ENCODE data around the gene TRIM33.
"Not testable (repeated sequence)": the region's sequence is repeated elsewhere in the genome, so short reads cannot be mapped to it uniquely, and the experiment has no call there.

The TRIM33 gene

DNA sequence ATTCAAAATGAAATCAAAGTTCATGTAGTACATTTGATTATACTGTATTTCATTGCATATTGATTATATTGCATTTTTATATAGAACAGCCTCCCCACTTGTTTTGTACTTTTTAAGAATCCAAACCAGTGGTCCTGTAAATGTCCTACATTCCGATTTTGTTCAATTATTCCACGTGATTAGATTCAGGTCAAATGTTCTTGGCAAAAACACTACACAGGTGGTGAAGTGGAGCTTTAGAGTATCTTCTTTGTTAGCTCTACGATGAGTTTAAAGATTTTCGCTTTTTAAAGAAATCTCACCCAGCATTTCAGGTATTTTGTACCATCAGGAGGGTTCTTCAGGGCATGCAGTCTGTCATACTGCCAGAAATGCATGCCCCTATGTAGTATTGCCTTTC, 120.6 kb downstream of the TRIM33 start:
- no peak for DNase-seq

DNA sequence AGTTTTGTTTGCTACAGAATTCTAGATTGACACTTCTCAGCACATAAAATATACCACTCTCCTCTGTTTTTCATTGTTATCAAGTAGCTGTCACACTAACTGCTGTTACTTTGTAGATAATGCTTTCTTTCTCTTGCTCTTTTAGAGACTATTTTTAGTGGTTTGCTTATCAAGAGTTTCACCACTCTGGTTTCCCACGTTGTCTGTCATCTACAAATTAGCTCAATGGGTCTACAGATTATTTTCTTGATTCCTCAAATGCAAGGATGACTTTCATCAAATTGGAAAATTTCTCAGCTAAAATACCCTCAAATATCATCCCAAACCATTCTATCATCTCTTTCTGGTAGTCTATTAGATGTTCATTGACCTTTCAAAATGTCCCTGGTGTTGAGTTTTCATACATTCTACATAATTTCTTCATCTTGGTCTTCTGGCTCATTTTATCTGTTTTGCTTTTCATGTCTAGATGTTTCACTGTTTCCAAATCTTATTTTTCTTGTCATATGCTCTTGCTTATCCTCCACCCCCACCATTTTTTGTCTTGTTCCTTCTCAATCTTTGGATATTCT, 122.5 kb downstream of the TRIM33 start:
- no peak for DNase-seq

DNA sequence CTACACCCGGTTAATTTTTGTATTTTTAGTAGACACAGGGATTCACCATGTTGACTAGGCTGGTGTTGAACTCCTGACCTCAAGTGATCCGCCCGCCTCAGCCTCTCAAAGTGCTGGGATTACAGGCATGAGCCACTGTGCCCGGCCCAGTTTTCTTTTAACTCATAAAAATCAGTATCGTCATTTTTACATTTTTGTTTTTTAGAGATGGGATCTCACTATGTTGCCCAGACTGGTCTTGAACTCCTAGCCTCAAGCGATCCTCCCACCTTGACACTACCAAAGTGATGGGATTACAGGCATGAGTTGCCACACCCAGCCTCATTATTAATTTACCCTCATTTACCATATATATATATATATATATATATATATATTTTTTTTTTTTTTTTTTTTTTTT, 123.4 kb downstream of the TRIM33 start:
- DNase-seq, result not testable (repeated sequence)

DNA sequence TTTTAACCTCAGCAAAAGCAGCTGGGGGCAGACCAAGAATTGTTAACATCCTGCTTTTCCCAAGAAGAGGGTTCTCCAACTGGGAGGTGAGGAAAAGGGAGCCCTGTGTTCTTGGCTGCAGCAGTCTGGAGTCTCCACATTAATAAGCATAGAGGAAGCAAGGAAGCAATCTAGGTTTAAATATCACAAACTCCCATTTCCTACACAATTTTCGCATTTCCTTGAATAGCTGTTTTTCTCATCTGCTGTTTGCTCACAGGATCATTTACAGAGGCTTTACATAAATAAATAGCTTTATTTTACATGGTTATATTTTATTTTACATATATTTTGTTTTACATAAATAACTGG, 124.0 kb downstream of the TRIM33 start:
- DNase-seq, result no peak

DNA sequence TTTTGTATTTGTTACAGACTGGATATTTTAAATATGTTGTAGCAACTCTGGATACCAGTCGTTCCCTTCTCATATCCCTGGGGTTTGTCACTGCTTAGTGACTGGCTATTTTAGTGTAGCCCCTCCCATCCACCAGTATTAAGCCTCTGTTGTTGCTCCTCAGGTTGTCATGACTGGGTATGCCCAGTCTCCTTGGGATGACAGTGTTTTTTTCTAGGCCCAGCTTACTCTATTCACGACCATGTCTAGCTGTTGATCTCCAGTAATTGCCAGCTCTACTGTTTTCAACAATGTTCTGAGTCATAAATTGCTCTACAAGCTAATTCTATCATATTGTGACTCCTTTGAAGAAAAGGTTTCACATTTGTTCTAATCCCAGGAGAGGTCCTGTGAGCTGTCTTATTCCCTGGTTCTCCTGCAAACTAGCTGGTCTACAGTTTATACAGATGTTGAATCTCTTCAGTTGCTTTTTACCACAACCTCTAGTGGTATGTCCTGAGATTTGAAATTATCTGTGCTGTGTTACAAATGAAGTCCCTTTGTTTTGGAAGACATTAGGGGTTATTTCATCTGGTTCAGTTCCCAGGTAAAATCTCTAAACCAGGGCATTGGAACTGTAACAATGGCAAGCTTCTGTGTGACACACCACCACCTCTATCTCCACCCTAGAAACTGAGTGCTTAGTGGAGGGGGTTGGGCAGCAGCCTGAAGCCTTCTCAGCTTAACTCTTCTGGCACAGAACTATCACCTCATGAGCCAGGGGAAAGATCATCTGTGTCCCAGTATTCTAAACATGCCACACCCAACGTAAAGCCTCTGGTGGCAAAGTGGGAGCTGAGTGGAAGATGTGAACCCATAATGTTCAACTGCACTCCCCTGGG, 124.6 kb downstream of the TRIM33 start:
- no peak for DNase-seq

DNA sequence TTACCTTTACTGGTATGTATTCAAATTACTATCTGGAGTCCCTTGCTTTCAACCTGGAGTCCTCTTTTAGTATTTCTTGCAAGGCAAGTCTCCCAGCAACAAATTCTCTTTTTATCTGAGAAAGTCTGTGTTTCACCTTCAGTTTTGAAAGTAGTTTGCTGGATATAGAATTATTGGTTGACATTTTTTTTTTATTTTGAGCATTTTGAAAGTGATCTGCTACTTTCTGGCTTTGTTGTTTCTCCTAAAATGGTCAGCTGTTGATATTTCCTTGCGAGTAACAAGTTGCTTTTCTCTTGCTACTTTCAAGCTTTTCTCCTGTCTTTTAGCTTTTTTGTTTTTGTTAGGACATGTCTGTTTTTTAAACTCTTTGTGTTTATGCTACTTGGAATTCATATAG, 126.1 kb downstream of the TRIM33 start:
- DNase-seq, result no peak

DNA sequence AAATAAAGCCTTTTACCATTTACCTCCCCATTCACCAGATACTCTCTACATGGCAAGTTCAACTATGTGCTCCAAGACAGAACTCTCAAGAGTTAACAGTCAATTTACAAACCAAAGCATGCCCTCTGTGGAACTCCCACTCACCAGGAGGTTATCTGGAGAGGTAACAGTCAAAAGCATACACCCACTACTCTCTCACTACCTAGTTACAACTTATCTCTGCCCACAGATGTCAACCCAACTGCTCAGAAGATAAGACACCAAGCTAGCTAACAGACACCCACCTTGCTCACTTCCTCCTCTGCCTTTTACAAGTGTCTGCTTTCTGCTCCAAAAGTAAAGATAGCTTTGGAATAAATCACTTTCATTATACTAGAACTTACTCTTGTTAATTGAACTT, 131.0 kb downstream of the TRIM33 start:
- no peak for DNase-seq

DNA sequence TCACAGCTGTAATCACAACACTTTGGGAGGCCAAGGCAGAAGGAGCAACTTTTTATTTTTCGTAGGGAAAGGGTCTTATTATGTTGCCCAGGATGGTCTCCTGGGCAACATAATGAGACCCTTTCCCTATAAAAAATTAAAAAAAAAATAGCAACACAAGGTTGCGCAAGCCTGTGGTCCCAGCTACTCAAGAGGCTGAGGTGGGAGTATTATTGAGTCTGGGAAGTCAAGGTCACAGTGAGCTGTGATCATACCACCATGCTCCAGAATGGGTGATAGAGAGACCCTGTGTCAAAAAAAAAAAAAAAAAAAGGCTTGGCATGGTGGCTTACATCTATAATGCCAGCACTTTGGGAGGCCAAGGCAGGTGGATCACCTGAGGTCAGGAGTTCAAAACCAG, 131.6 kb downstream of the TRIM33 start:
- no peak for DNase-seq

DNA sequence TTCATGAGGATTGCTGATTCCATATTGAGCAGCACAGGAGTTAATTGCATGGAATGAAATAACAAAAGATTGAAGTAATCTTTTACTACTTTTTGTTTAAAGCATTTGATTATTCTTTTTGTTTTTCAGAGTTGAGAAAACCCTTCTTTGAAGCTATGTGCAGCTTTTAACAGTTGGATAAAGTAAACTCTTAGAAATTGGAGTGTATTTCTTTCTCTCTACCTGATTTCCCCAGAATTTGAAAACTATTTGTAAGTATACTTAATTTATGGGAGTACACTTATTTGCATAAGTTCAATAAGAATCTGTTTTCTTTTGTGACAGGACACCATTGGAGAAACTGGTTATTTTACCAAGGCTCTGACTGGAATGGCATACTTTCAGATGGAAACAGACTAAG, 133.6 kb downstream of the TRIM33 start:
- DNase-seq, result no peak

DNA sequence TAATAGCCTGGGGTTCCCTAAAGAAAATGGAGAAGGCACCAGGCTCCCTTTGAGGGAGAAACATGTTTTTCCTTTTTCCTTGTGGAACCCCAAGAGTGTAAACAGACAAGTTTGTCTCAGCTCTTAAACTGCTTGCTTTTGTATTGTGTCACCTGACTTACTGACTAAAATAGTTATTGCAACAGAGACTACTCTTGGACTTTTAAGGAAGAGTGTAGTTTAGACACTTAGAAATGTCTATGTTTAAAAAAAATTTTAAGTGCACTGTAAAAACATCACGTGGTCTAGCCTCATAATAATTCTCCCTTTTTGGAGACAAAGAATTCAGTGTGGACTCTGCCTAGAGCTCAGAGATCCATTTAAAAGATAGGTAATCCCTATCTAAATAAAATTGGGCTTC, 141.1 kb downstream of the TRIM33 start:
- no peak for DNase-seq

DNA sequence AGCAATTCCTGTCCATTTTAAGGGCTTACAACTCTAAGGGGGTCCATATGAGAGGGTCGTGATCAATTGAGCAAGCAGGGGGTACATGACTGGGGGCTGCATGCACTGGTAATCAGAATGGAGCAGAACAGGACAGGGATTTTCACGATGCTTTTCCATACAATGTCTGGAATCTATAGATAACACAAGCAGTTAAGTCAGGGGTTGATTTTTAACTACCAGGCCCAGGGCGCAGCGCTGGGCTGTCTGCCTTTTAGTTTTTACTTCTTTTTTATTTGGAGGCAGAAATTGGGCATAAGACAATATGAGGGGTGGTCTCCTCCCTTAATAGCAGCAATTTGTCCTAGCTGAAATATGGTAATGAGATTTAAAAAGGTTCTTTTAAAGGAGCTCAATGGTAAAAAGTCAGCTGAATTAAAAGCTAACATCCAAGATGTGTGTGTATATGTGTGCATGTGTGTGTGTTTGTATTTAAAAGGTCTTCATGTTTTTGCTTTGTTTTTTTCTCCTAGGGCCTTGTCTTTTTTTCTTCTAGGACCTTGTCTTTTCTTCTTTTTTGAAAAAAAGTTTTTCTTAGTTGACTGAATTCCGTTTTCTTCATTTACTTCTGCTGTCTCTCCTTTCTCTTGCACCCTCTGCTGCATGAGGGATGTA, 141.6 kb downstream of the TRIM33 start:
- not testable (repeated sequence) for DNase-seq

DNA sequence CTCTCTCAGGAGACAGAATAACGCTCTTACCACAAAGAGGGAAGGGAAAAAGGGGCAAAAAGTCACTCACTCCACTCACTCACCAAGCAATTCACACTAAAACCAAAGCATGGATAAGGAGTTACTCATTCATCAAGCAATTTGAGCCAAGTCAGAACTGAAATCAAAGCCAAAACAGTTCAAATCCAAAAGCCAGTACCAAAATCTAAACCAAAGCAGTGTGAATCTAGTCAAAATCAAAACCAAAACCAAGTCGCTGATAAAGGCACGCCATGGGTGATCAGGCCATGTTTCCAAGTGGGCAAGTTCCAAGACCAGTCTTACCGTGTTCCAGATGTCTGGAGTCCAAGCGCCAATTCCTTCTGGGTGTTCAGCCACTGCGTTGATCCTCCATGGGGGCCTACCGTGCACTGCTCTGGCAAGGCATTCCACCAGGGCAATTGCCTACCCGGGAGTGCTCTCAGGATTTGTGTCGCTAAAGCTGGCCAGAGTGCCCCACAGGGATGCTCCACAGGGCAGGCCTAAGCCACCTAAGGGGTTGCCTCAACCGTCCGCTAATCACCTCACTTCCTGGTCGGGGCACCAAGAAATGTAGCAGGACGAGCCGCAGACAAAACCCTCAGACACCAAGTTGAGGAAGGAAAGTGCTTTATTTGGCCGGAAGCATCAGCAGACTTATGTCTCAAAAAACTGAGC, 142.3 kb downstream of the TRIM33 start:
- DNase-seq, result no peak

DNA sequence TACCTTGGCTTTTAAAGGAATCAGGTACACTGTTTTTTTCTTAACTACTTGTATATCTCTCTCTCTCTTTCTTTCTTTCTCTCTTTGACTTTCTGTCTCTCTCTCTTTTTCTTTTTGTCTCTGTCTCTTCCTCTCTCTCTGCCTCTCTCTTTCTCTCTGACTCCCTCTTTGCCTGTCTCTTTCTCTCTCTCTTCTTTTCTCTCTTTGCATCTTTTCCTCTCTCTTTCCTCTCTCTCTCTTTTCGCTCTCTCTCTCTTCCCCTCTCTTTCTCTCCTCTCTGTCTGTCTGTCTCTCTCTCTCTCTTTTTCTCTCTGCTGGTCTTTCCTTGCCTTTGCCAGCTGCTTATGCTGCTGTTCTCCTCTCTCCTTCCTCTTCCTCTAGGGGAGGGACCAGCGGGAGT, 143.2 kb downstream of the TRIM33 start:
- no peak for DNase-seq

DNA sequence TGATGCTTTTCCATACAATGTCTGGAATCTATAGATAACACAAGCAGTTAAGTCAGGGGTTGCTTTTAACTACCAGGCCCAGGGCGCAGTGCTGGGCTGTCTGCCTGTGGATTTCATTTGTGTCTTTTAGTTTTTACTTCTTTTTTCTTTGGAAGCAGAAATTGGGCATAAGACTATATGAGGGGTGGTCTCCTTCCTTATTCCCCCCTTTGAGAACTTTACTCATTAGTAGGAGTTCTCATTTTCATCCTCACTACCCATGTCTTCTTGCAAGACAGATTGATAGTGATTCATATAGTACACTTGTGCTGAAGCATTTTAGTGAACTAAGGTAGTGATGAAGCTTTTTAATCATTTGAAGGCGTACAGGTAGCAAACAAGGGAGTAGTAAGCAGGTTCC, 147.8 kb downstream of the TRIM33 start:
- not testable (repeated sequence) for DNase-seq

DNA sequence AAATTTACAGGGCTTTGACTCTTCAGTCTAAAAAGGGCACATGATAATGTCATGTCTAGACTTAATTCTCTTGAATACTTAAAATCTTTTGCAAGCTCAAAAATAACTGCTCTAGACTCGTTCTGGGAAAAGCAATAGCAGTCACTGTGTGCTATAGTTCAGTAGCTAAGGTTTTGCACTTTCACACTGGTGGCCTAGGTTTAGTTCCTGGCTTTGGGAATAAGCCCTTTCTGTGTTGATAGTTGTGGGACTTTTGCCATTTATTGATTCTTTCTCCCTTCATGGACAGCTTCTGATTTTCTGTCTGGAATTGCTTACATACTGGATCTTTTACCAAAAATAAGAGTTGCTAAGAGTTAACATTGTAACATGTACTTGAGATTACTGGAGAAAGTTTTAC, 151.2 kb downstream of the TRIM33 start:
- no peak for DNase-seq

DNA sequence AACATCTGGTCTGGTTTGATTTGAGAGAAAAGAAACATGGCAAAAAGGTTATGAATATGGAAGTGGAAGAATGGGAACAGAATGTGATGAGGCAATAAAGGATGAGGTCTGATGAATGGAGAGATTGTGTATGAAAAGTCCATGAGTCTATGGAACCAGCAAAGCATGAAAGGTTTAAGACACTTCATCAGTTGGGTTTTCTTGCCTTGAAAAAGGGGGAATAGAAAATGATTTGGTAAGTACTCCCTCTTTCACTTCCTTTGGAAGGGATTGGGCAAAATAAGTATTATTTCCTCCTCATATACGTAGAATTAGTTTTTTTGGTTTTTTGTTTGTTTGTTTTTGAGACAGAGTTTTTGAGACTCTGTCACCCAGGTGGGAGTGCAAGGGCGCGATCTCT, 155.8 kb downstream of the TRIM33 start:
- no peak for DNase-seq

DNA sequence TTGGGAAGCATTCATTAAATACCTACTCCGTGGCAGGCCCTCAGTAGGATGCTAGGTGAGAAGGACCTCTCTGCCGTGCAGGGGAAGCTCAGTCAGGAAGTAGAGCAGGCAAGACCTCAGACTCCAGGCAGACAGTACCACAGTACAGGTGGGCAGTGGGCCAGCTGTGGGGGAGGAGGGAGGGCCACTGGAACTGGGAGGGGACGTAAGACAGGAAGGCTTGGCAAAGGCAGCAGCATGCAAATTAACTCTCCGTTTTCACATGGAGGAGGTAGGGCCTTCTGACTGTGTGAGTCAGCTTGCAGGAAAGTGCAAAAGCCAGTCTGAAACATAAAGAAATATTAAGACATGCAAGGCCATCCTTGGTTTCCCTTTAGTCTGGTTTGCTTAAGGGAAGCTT, 157.7 kb downstream of the TRIM33 start:
- no peak for DNase-seq

DNA sequence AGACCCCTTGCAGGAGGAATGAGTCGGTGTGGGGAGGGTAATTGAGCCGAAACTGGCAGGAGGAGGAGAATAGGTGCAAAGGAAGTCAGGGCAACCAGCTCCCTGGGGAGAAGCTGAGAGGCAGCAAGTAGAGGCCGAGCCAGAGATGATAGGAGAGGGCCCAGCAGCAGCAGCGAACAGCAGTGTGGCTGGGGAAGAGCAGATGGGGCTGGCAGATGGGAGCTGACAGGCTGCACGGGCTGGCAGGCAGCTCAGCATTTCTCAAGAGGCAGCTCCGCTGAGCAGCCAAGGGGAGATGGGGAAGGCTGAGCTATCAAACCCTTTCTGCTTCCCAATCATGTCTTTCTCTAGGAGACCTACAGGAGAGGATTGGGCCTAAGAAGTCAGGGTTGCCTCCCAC, 158.2 kb downstream of the TRIM33 start:
- no peak for DNase-seq

DNA sequence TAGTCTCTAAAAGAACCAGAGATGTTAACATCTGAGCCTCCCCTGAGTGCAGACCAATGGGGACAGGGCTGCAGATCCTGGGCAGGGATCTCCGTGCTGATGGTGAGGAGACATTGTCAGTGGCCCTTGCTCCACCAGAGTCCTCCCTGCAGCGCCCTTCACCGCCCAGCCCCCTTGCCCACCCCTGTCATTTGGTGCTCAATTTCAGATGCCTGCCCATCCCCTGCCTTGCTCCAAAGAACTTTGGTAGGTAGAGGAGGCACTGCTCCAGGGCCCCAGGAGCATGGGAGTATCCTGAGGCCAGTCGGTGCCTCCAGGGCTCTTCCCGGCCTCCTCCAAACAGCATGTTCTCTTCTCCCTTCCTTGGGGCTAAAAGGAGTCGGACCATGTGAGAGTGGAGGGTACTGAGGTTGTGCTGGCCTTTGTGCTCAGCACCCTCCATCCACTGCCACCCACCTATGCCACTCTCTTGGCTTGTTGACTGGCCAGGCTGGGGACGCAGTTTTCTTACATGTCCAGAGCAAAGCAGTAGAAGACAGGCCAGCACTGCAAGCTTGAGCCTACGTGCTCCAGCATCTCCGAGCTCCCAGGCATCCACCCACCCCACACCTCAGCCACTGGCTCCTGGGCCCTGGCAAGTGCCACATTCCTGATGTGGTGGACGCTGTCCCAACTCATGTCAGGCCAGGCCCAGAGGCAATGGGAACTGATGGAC, 160.1 kb downstream of the TRIM33 start:
- DNase-seq, result no peak

DNA sequence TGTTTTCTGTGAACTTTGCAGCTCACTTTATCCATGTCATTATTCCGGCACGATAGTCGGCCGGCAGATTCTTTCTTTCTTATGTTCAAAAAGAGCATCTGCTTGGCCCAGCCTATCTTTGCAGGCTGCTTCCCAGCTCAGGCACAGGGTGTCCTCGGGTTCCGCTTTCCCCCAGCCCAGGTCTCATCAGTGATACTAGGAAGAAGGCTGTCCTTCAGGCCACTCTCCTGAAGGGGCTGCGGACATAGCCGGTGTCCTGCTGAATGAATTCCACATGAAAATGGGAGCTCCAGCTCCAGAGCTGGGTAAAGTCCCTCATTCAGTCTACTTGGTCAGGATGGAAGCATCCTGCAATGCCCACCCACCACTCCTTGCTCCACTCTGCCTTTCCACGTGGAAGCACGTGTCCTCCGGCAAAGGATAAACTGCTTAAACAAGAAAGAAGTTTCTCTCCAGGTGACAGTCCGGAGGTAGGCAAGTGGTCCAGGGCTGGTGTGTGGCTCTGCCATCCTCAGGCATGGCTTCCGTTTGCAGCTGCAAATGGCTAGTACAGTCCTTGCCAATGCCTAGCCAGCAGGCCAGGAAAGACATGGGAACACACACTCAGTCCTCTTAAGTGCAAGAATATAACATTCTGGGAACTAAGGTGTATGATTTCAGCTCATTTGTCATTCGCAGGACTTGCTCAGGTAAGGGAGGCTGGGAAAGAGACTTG, 161.0 kb downstream of the TRIM33 start:
- no peak for DNase-seq

DNA sequence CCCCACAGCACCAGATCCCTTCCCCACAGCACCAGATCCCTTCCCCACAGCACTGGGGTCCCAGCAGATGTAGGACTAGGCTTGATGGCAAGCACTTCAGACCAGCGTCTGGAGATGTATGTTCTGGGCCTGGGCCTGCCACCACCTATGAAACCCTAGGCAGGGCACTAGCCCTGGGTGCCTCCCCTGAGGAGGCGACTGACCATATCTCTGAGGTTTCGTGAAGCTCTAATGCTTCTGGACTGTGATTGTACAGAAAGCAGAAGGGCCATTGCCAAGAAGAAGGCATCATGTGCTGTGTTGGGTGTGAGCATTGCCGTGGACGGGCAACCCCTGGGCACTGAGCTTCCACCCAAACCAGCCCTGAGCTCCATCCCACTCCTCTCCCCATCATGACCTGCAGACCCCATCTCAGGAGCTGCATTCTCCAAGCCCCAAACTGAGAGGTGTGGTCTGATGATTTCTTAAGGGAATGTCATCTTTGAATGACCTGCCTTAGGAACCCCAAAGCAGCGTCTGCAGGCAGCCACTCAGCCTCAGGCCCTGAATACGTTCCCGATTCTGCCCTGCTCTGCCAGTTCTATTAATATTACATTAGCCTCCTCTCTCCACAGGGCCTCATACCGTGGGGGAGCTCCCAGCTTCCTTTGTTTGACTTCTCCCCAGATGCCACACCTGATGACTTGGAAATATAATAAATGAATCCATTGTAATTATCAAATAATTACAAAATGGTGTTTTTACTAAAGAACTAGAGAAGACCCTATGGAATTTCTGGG, 163.4 kb downstream of the TRIM33 start:
- DNase-seq, result no peak

All from GF-D8 (cell line).